Neural cell (in vitro differentiated cells): ENCODE measurements around the gene KCNIP4. TPM values are rescaled to one million over a fixed set of nuclear protein-coding genes. Genes with fewer than 3 reads are reported as not detected.

ENCODE experiments used
- H2AFZ ChIP-seq: fragments of 200-600, 300-800 bp; sonication (generic), shearing (Covaris generic); 2 replicates; pipeline ENCODE4 v1.6.0; 2014; ENCODE audit warnings: low read depth, mild to moderate bottlenecking, antibody characterized with exemption, low read length, moderate library complexity
- H3F3A ChIP-seq: fragments of 200-600 bp; shearing (Covaris generic); 2 replicates; pipeline ENCODE4 v1.6.1; 2016; ENCODE audit warnings: mild to moderate bottlenecking, moderate library complexity, mixed read lengths, antibody characterized with exemption, low read length; ENCODE audit not compliant: insufficient read depth, poor library complexity, severe bottlenecking
- H3K27ac ChIP-seq: fragments of 200-600, 300-800 bp; sonication (generic), shearing (Covaris generic); 2 replicates; pipeline ENCODE4 v1.5.1; 2014; ENCODE audit warnings: mild to moderate bottlenecking, low read length, moderate library complexity
- H3K27me3 ChIP-seq: fragments of 300-800, 200-600 bp; sonication (generic), shearing (Covaris generic); 2 replicates; pipeline ENCODE4 v1.6.0; 2014; ENCODE audit warnings: mild to moderate bottlenecking, low read depth, low read length, moderate library complexity; ENCODE audit not compliant: insufficient read depth
- H3K36me3 ChIP-seq: fragments of 300-800, 200-600 bp; sonication (generic), shearing (Covaris generic); 2 replicates; pipeline ENCODE4 v1.5.1; 2014; ENCODE audit warnings: mild to moderate bottlenecking, antibody characterized with exemption, low read length, moderate library complexity; ENCODE audit not compliant: insufficient read depth
- H3K4me2 ChIP-seq: fragments of 300-800, 200-600 bp; sonication (generic), shearing (Covaris generic); 2 replicates; pipeline ENCODE4 v1.6.0; 2014; ENCODE audit warnings: mild to moderate bottlenecking, low read length
- H3K4me3 ChIP-seq: fragments of 300-800, 200-600 bp; sonication (generic), shearing (Covaris generic); 2 replicates; pipeline ENCODE4 v1.5.1; 2014; ENCODE audit warnings: mild to moderate bottlenecking, low read length, moderate library complexity
- H3K79me2 ChIP-seq: fragments of 200-600 bp; shearing (Covaris generic); replicated peaks from 2 replicates; pipeline ENCODE4 v1.6.0; 2014; ENCODE audit warnings: mild to moderate bottlenecking, low read length, moderate library complexity; ENCODE audit not compliant: insufficient read depth
- H3K9ac ChIP-seq: fragments of 300-800, 200-600 bp; sonication (generic), shearing (Covaris generic); 2 replicates; pipeline ENCODE4 v1.6.1; 2016; ENCODE audit warnings: mild to moderate bottlenecking, low read length, mixed read lengths
- H3K9me2 ChIP-seq: fragments of 200-600 bp; shearing (Covaris generic); 2 replicates; pipeline ENCODE4 v1.6.1; 2016; ENCODE audit warnings: mild to moderate bottlenecking, low read length, mixed read lengths; ENCODE audit not compliant: insufficient read depth
- H3K9me3 ChIP-seq: fragments of 200-600, 300-800 bp; sonication (generic), shearing (Covaris generic); 2 replicates; pipeline ENCODE4 v1.6.1; 2016; ENCODE audit warnings: mild to moderate bottlenecking, mixed run types, low read length, moderate library complexity, mixed read lengths
- H4K20me1 ChIP-seq: fragments of 200-600 bp; shearing (Covaris generic); 2 replicates; pipeline ENCODE4 v1.6.1; 2016; ENCODE audit warnings: mild to moderate bottlenecking, mixed run types; ENCODE audit not compliant: insufficient read depth
- EP300 ChIP-seq: fragments of 450-650 bp; conservative IDR thresholded peaks from 2 replicates; pipeline ENCODE4 v1.6.1; 2014; ENCODE audit warnings: antibody characterized with exemption, mild to moderate bottlenecking, moderate library complexity; ENCODE audit not compliant: poor library complexity, severe bottlenecking
- EZH2 ChIP-seq: fragments of 200-600, 300-800 bp; shearing (Covaris generic), sonication (generic); IDR thresholded peaks from 2 replicates; pipeline ENCODE4 v1.6.1; 2014; ENCODE audit warnings: antibody characterized with exemption, low read length, borderline replicate concordance, mild to moderate bottlenecking; ENCODE audit not compliant: insufficient read depth, poor library complexity, severe bottlenecking
- MXI1 ChIP-seq: fragments of 450-650 bp; conservative IDR thresholded peaks from 2 replicates; pipeline ENCODE4 v1.6.1; 2014; ENCODE audit warnings: antibody characterized with exemption, mild to moderate bottlenecking; ENCODE audit not compliant: poor library complexity, severe bottlenecking
- POLR2AphosphoS5 ChIP-seq: IDR thresholded peaks from 2 replicates; pipeline ENCODE4 v1.6.1; 2012
- RAD21 ChIP-seq: fragments of 450-650 bp; conservative IDR thresholded peaks from 2 replicates; pipeline ENCODE4 v1.6.1; 2014; ENCODE audit warnings: antibody characterized with exemption, mild to moderate bottlenecking, moderate library complexity
- SMC3 ChIP-seq: fragments of 450-650 bp; conservative IDR thresholded peaks from 2 replicates; pipeline ENCODE4 v1.6.1; 2014; ENCODE audit warnings: antibody characterized with exemption, mild to moderate bottlenecking, moderate library complexity; ENCODE audit not compliant: poor library complexity
- TAF1 ChIP-seq: IDR thresholded peaks from 2 replicates; pipeline ENCODE4 v1.6.1; 2012; ENCODE audit warnings: low read depth
- polyA plus RNA-seq: library from polyadenylated mRNA; depleted of rRNA; stranded (reverse); fragments of >200 nt; gene quantifications from 2 replicates; pipeline ENCODE4 v1.2.3, GENCODE V29; 2014
- TF ChIP-seq, protein P1 (sequence below): IDR thresholded peaks from 2 replicates; pipeline ENCODE4 v1.6.1; 2012; ENCODE audit warnings: borderline replicate concordance
- TF ChIP-seq, protein P2 (sequence below): fragments of 450-650 bp; IDR thresholded peaks from 2 replicates; pipeline ENCODE4 v1.5.1; 2014; ENCODE audit warnings: antibody characterized with exemption, mild to moderate bottlenecking, moderate library complexity; ENCODE audit not compliant: poor library complexity, severe bottlenecking

The KCNIP4 gene
- polyA plus RNA-seq, 1 donor from 2014 or later = 22.8 TPM

DNA sequence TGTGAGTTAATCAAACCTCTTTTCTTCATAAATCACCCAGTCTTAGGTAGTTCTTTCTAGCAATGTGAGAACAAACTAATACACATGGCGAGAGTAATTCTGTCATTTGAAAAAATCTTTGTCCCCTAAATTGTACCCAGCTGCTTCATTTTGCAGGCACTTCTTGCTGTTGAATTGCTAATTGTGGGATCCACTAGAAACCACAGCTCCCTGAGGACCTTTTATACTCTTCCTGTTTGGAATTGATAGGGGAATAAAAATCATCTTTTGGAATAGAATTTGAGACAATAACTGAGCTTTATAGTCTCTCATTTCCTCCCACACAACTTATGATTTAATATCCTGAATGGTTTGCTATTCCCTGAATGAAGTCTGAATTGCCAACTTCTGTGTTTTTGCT is 1078.1 kb downstream of the KCNIP4 start:
- H3K79me2 ChIP-seq = no peaks in the 10 kb centered on the region
- H3K4me2 ChIP-seq = no peak overlapping the region
- no peaks in the 10 kb centered on the region for H4K20me1 ChIP-seq
- no peaks in the 10 kb centered on the region for H3K27me3 ChIP-seq
- H3K9me3 ChIP-seq = no peaks in the 10 kb centered on the region
- H3K9me2 ChIP-seq = no peaks in the 10 kb centered on the region
- no peak overlapping the region for H2AFZ ChIP-seq
- H3K27ac ChIP-seq = no peak overlapping the region
- no peaks in the 10 kb centered on the region for H3F3A ChIP-seq
- TF ChIP-seq RAD21 (no peak), EZH2 (no peak), MXI1 (no peak), SMC3 (no peak), POLR2AphosphoS5 (no peak), TAF1 (no peak), EP300 (no peak)
- TF ChIP-seq, protein P1, sequence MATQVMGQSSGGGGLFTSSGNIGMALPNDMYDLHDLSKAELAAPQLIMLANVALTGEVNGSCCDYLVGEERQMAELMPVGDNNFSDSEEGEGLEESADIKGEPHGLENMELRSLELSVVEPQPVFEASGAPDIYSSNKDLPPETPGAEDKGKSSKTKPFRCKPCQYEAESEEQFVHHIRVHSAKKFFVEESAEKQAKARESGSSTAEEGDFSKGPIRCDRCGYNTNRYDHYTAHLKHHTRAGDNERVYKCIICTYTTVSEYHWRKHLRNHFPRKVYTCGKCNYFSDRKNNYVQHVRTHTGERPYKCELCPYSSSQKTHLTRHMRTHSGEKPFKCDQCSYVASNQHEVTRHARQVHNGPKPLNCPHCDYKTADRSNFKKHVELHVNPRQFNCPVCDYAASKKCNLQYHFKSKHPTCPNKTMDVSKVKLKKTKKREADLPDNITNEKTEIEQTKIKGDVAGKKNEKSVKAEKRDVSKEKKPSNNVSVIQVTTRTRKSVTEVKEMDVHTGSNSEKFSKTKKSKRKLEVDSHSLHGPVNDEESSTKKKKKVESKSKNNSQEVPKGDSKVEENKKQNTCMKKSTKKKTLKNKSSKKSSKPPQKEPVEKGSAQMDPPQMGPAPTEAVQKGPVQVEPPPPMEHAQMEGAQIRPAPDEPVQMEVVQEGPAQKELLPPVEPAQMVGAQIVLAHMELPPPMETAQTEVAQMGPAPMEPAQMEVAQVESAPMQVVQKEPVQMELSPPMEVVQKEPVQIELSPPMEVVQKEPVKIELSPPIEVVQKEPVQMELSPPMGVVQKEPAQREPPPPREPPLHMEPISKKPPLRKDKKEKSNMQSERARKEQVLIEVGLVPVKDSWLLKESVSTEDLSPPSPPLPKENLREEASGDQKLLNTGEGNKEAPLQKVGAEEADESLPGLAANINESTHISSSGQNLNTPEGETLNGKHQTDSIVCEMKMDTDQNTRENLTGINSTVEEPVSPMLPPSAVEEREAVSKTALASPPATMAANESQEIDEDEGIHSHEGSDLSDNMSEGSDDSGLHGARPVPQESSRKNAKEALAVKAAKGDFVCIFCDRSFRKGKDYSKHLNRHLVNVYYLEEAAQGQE = no peak
- TF ChIP-seq, protein P2, sequence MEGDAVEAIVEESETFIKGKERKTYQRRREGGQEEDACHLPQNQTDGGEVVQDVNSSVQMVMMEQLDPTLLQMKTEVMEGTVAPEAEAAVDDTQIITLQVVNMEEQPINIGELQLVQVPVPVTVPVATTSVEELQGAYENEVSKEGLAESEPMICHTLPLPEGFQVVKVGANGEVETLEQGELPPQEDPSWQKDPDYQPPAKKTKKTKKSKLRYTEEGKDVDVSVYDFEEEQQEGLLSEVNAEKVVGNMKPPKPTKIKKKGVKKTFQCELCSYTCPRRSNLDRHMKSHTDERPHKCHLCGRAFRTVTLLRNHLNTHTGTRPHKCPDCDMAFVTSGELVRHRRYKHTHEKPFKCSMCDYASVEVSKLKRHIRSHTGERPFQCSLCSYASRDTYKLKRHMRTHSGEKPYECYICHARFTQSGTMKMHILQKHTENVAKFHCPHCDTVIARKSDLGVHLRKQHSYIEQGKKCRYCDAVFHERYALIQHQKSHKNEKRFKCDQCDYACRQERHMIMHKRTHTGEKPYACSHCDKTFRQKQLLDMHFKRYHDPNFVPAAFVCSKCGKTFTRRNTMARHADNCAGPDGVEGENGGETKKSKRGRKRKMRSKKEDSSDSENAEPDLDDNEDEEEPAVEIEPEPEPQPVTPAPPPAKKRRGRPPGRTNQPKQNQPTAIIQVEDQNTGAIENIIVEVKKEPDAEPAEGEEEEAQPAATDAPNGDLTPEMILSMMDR = no peak
- H3K9ac ChIP-seq = no peak overlapping the region
- H3K4me3 ChIP-seq = no peak overlapping the region
- H3K36me3 ChIP-seq = no peaks in the 10 kb centered on the region

DNA sequence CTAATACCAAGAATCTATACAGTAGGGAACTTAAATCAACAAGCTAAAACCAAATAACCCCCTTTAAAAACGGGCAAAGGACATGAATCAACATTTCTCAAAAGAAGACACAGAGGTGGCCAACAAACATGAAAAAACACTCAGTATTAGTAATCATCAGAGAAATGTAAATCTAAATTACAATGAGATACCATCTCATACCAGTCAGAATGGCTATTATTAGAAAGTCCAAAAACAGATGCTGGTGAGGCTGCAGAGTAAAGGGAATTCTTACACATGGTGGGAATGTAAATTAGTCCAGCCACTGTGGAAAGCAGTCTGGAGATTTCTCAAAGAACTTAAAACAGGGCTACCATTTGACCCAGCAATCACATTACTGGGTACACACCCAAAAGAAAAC is 1080.5 kb downstream of the KCNIP4 start:
- no peaks in the 10 kb centered on the region for H3F3A ChIP-seq
- TF ChIP-seq, protein P2 = no peak
- TF ChIP-seq SMC3 (no peak), TAF1 (no peak), POLR2AphosphoS5 (no peak), EP300 (no peak), EZH2 (no peak), RAD21 (no peak), MXI1 (no peak)
- TF ChIP-seq, protein P1 = no peak
- no peaks in the 10 kb centered on the region for H3K79me2 ChIP-seq
- no peaks in the 10 kb centered on the region for H4K20me1 ChIP-seq
- no peaks in the 10 kb centered on the region for H3K36me3 ChIP-seq
- no peak overlapping the region for H3K27ac ChIP-seq
- no peaks in the 10 kb centered on the region for H3K9me3 ChIP-seq
- H3K27me3 ChIP-seq = no peaks in the 10 kb centered on the region
- no peak overlapping the region for H2AFZ ChIP-seq
- no peak overlapping the region for H3K4me3 ChIP-seq
- H3K9ac ChIP-seq = no peak overlapping the region
- no peaks in the 10 kb centered on the region for H3K9me2 ChIP-seq
- H3K4me2 ChIP-seq = no peak overlapping the region
